ENCODE results near the gene TNFRSF8. TPM values are rescaled to one million over a fixed set of nuclear protein-coding genes. Genes with fewer than 3 reads are reported as not detected.

Gene TNFRSF8
- total and polyA plus RNA-seq, 2 of the 4 experiments (the other 2 are of a cell fraction), result under 0.01 to 0.31 TPM

GRCh38 chr1:12085643-12086260, 22.6 kb downstream of the TNFRSF8 start:
- dilution Hi-C loops (cut with HindIII; ENCODE audit: low sequenced_read_pairs, unreplicated experiment), result no loop called here

More at GRCh38 chr1:12085643-12086260, 22.6 kb downstream of the TNFRSF8 start:
- Histone ChIP-seq H3K4me2 (ENCODE audit: low read depth, low read length) (no peak overlapping the region), H2BK15ac (ENCODE audit: low read depth, low read length) (no peak overlapping the region), H2BK20ac (ENCODE audit: low read depth, low read length) (no peak overlapping the region), H3K36me3 (ENCODE audit: control insufficient read depth, insufficient read depth, low read length) (no peaks in the 10 kb centered on the region), H2BK5ac (ENCODE audit: low read depth, low read length, poor library complexity, severe bottlenecking) (no peak overlapping the region), H4K5ac (ENCODE audit: low read depth, low read length) (no peak overlapping the region), H4K8ac (ENCODE audit: low read depth in 2 of 2, low read length in 2 of 2) (no peak overlapping the region), H4K91ac (ENCODE audit: insufficient read depth, low read depth, low read length) (no peak overlapping the region), H2BK120ac (ENCODE audit: low read depth, low read length) (no peak overlapping the region), H3K23ac (ENCODE audit: low read depth, low read length) (no peak overlapping the region), H3K14ac (replicated peaks; ENCODE audit: low read depth, low read length) (no peak overlapping the region), H4K20me1 (ENCODE audit: insufficient read depth, low read length) (no peaks in the 10 kb centered on the region), H3K9me3 (ENCODE audit: control insufficient read depth, insufficient read depth, low read length) (peaks cover 5% of the 10 kb centered on the region; the same call in 1 of the 2 replicates), H2AFZ (replicated peaks; ENCODE audit: low read length, poor library complexity) (no peak overlapping the region), H3K27ac (ENCODE audit: insufficient read depth, low read length) (no peak overlapping the region), H3K56ac (ENCODE audit: extremely low read depth, insufficient read depth, low read length) (no peak overlapping the region), H3K27me3 (ENCODE audit: control insufficient read depth, insufficient read depth, low read length) (peaks cover 1% of the 10 kb centered on the region; the same call in 1 of the 2 replicates), H3K18ac (ENCODE audit: low read depth, low read length) (no peak overlapping the region), H2AK5ac (ENCODE audit: low read depth, low read length) (no peak overlapping the region), H3K9ac (ENCODE audit: low read depth, low read length) (no peak overlapping the region), H3K4ac (ENCODE audit: low read depth, low read length) (no peak overlapping the region), H3K79me1 (ENCODE audit: low read depth in 1 of 2, low read length in 2 of 2) (no peaks in the 10 kb centered on the region), H2AK9ac (replicated peaks; ENCODE audit: low read depth, low read length, poor library complexity) (no peak overlapping the region), H3K4me1 (ENCODE audit: control insufficient read depth, insufficient read depth, low read length) (peaks cover 4% of the 10 kb centered on the region), H3K4me3 (ENCODE audit: insufficient read depth, low read depth, low read length) (no peak overlapping the region), H3K9me1 (ENCODE audit: insufficient read depth, low read length) (no peaks in the 10 kb centered on the region)
- BruUV-seq (replicated peaks), result no TSS peak
- ChIA-PET CTCF (no interaction called here), POLR2A (ENCODE audit: unreplicated experiment) (no interaction called here)
- WGBS, 2 experiments (ENCODE audit: extremely low coverage in 2 of 2, insufficient read length in 1 of 2), result 87% methylated on average over 3 of the region's 14 CpGs; no CpG with 5 or more reads in 1 of the 2 experiments
- TF ChIP-seq MXI1 (IDR thresholded peaks at IDR 0.05; ENCODE audit: borderline replicate concordance, low read depth, low read length) (no peak), USF2 (IDR thresholded peaks at IDR 0.05; ENCODE audit: low read depth, low read length) (no peak), FOS (IDR thresholded peaks at IDR 0.05; ENCODE audit: low read depth, low read length) (no peak), ELK1 (IDR thresholded peaks at IDR 0.05; ENCODE audit: borderline replicate concordance, low read depth, low read length) (no peak), POLR2A (IDR thresholded peaks at IDR 0.05; ENCODE audit: low read depth, low read length) (no peak), MAZ (IDR thresholded peaks at IDR 0.05; ENCODE audit: borderline replicate concordance, low read depth, low read length) (no peak), CHD1 (IDR thresholded peaks at IDR 0.05; ENCODE audit: low read depth, low read length) (no peak)
- DNase-seq (no peak), ATAC-seq (ENCODE audit: low read depth) (no peak)
- intact Hi-C loops (cut with micrococcal nuclease) (no loop called here), in situ Hi-C loops (cut with MboI; ENCODE audit: low sequenced_read_pairs) (no loop called here)

Data from IMR-90 (cell line).